NCI-H345 (cell line): ENCODE measurements around the gene OR52E8.

ENCODE experiments used
- DNase-seq: peaks from one replicate; lab custom pipeline; 2025; lab: John Stamatoyannopoulos, UW

Gene OR52E8

GRCh38 chr11:5807580-5807979 lies 49.9 kb downstream of the OR52E8 start:
- DNase-seq: no peak
